WTC11 (cell line): ENCODE data around the gene FXYD7.

Experiments used
- ATF1 ChIP-seq: sonication (generic); formaldehyde crosslinking; IDR thresholded peaks from 2 replicates; pipeline ENCODE4 v1.8.1; 2023; ENCODE audit warnings: mild to moderate bottlenecking, moderate library complexity, missing genetic modification reagents
- SMAD3 ChIP-seq: sonication (generic); formaldehyde crosslinking; IDR thresholded peaks from 2 replicates; pipeline ENCODE4 v1.8.0; 2022; ENCODE audit warnings: missing genetic modification reagents, mild to moderate bottlenecking, borderline replicate concordance
- TF ChIP-seq, protein P1 (sequence below): fragments of 200-600 bp; IDR thresholded peaks from 2 replicates; pipeline ENCODE4 v1.8.0; 2022; ENCODE audit warnings: antibody characterized with exemption
- TF ChIP-seq, protein P2 (sequence below): sonication (generic); formaldehyde crosslinking; IDR thresholded peaks from 2 replicates; pipeline ENCODE4 v1.8.1; 2023; ENCODE audit warnings: mild to moderate bottlenecking, missing genetic modification reagents, moderate library complexity

- TF ChIP-seq, protein P1, sequence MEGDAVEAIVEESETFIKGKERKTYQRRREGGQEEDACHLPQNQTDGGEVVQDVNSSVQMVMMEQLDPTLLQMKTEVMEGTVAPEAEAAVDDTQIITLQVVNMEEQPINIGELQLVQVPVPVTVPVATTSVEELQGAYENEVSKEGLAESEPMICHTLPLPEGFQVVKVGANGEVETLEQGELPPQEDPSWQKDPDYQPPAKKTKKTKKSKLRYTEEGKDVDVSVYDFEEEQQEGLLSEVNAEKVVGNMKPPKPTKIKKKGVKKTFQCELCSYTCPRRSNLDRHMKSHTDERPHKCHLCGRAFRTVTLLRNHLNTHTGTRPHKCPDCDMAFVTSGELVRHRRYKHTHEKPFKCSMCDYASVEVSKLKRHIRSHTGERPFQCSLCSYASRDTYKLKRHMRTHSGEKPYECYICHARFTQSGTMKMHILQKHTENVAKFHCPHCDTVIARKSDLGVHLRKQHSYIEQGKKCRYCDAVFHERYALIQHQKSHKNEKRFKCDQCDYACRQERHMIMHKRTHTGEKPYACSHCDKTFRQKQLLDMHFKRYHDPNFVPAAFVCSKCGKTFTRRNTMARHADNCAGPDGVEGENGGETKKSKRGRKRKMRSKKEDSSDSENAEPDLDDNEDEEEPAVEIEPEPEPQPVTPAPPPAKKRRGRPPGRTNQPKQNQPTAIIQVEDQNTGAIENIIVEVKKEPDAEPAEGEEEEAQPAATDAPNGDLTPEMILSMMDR: no peak
- TF ChIP-seq, protein P2, sequence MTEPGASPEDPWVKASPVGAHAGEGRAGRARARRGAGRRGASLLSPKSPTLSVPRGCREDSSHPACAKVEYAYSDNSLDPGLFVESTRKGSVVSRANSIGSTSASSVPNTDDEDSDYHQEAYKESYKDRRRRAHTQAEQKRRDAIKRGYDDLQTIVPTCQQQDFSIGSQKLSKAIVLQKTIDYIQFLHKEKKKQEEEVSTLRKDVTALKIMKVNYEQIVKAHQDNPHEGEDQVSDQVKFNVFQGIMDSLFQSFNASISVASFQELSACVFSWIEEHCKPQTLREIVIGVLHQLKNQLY (CRISPR knock-in tag): no peak
- TF ChIP-seq SMAD3: no peak
- TF ChIP-seq ATF1: no peak
Observed at GRCh38 chr19:35167251-35168119, 24.4 kb downstream of the FXYD7 start.
